ENCODE data around the gene ST7. TPM values are rescaled to one million over a fixed set of nuclear protein-coding genes. Genes with fewer than 3 reads are reported as not detected.

ST7 gene
- total and polyA plus RNA-seq, 2 experiments from 2014 or later: 31.2 to 38.5 TPM

GRCh38 chr7:117020591-117020973, 67.3 kb downstream of the ST7 start:
- H3K9me2 ChIP-seq (replicated peaks; ENCODE audit: insufficient read depth): no peaks in the 10 kb centered on the region
- 74% methylated on average over 1 of the region's 1 CpG for WGBS (ENCODE audit: low lambda C conversion rate, missing lambda C conversion rate)
- peak overlapping the region; percentile 11 for H3K4me3 ChIP-seq
- H2AFZ ChIP-seq: peak overlapping the region; percentile 15
- H3K27ac ChIP-seq: peak overlapping the region; percentile 86
- no peaks in the 10 kb centered on the region for H3K36me3 ChIP-seq (replicated peaks; ENCODE audit: insufficient read depth, low read depth)
- no peaks in the 10 kb centered on the region for H3K27me3 ChIP-seq
- no peaks in the 10 kb centered on the region for H4K20me1 ChIP-seq (ENCODE audit: insufficient read depth, poor library complexity, severe bottlenecking)
- peak overlapping the region; percentile 75 for H3K4me2 ChIP-seq
- H3K79me2 ChIP-seq: peaks cover 78% of the 10 kb centered on the region
- peaks cover 9% of the 10 kb centered on the region for H3K4me1 ChIP-seq (ENCODE audit: insufficient read depth)
- no peak for DNase-seq (ENCODE audit: low spot score)
- H3K9me3 ChIP-seq (ENCODE audit: low read depth): no peaks in the 10 kb centered on the region
- TF ChIP-seq EZH2phosphoT487 (IDR thresholded peaks at IDR 0.05; ENCODE audit: low read depth, severe bottlenecking, unreplicated experiment) (no peak), CTCF (IDR thresholded peaks at IDR 0.05; ENCODE audit: poor library complexity) (no peak), EZH2 (IDR thresholded peaks at IDR 0.05; ENCODE audit: borderline replicate concordance) (no peak)

GRCh38 chr7:117021366-117021765, 68.1 kb downstream of the ST7 start:
- Histone ChIP-seq H3K27me3 (no peaks in the 10 kb centered on the region), H3K4me2 (peak overlapping the region; percentile 75), H3K4me3 (peak overlapping the region; percentile 11), H3K9me3 (ENCODE audit: low read depth) (no peaks in the 10 kb centered on the region), H3K27ac (no peak overlapping the region), H3K36me3 (replicated peaks; ENCODE audit: insufficient read depth, low read depth) (no peaks in the 10 kb centered on the region), H3K4me1 (ENCODE audit: insufficient read depth) (peaks cover 9% of the 10 kb centered on the region), H4K20me1 (ENCODE audit: insufficient read depth, poor library complexity, severe bottlenecking) (no peaks in the 10 kb centered on the region), H3K79me2 (peaks cover 82% of the 10 kb centered on the region), H2AFZ (no peak overlapping the region), H3K9me2 (replicated peaks; ENCODE audit: insufficient read depth) (no peaks in the 10 kb centered on the region)
- DNase-seq (ENCODE audit: low spot score): no peak
- WGBS (ENCODE audit: low lambda C conversion rate, missing lambda C conversion rate): 67% methylated on average over 2 of the region's 2 CpGs
- TF ChIP-seq EZH2 (IDR thresholded peaks at IDR 0.05; ENCODE audit: borderline replicate concordance): no peak
- no peak for TF ChIP-seq EZH2phosphoT487 (IDR thresholded peaks at IDR 0.05; ENCODE audit: low read depth, severe bottlenecking, unreplicated experiment)
- no peak for TF ChIP-seq CTCF (IDR thresholded peaks at IDR 0.05; ENCODE audit: poor library complexity)

GRCh38 chr7:117021986-117022385, 68.7 kb downstream of the ST7 start:
- Histone ChIP-seq H3K9me3 (ENCODE audit: low read depth) (no peaks in the 10 kb centered on the region), H3K27me3 (no peaks in the 10 kb centered on the region)

More at GRCh38 chr7:117021986-117022385, 68.7 kb downstream of the ST7 start:
- Histone ChIP-seq H4K20me1 (ENCODE audit: insufficient read depth, poor library complexity, severe bottlenecking) (no peaks in the 10 kb centered on the region), H3K4me3 (no peak overlapping the region), H3K4me1 (ENCODE audit: insufficient read depth) (peaks cover 9% of the 10 kb centered on the region), H3K36me3 (replicated peaks; ENCODE audit: insufficient read depth, low read depth) (no peaks in the 10 kb centered on the region), H2AFZ (no peak overlapping the region), H3K9me2 (replicated peaks; ENCODE audit: insufficient read depth) (no peaks in the 10 kb centered on the region), H3K27ac (no peak overlapping the region), H3K79me2 (peaks cover 82% of the 10 kb centered on the region), H3K4me2 (peak overlapping the region; percentile 75)
- TF ChIP-seq CTCF (IDR thresholded peaks at IDR 0.05; ENCODE audit: poor library complexity) (no peak), EZH2 (IDR thresholded peaks at IDR 0.05; ENCODE audit: borderline replicate concordance) (no peak), EZH2phosphoT487 (IDR thresholded peaks at IDR 0.05; ENCODE audit: low read depth, severe bottlenecking, unreplicated experiment) (no peak)
- 91% methylated on average over 5 of the region's 5 CpGs for WGBS (ENCODE audit: low lambda C conversion rate, missing lambda C conversion rate)
- DNase-seq (ENCODE audit: low spot score): no peak

All from hepatocyte (in vitro differentiated cells).